Measurements from ENCODE around the gene CELF6.

DNA sequence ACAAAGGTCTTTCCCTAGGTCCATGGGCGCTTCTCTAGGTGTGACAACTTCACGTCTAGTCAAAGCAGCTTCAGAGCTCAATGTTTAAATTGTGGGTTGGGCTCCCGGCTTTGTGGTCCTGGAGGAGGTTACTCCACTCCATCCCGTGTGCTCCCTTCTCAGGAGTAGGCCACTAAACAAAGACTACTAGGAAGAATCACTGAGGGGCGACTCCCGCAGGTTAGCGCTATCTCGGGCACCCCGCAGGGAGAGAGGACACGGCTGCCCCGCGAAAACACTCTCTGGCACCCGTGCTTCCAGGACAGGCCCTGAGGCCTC is 48.1 kb downstream of the CELF6 start:
- TF ChIP-seq, protein P1, sequence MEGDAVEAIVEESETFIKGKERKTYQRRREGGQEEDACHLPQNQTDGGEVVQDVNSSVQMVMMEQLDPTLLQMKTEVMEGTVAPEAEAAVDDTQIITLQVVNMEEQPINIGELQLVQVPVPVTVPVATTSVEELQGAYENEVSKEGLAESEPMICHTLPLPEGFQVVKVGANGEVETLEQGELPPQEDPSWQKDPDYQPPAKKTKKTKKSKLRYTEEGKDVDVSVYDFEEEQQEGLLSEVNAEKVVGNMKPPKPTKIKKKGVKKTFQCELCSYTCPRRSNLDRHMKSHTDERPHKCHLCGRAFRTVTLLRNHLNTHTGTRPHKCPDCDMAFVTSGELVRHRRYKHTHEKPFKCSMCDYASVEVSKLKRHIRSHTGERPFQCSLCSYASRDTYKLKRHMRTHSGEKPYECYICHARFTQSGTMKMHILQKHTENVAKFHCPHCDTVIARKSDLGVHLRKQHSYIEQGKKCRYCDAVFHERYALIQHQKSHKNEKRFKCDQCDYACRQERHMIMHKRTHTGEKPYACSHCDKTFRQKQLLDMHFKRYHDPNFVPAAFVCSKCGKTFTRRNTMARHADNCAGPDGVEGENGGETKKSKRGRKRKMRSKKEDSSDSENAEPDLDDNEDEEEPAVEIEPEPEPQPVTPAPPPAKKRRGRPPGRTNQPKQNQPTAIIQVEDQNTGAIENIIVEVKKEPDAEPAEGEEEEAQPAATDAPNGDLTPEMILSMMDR (IDR thresholded peaks at IDR 0.05): no peak
- TF ChIP-seq POLR2A (IDR thresholded peaks at IDR 0.05): no peak

All from esophagus squamous epithelium (tissue), 4 donors.